COR-L47 (cell line): ENCODE data around the gene C10orf95.

Experiments
- DNase-seq: peaks from one replicate; lab custom pipeline; 2025; lab: John Stamatoyannopoulos, UW

Gene C10orf95

GRCh38 chr10:102434394-102435132 is 16.8 kb downstream of the C10orf95 start:
- DNase-seq: no peak

GRCh38 chr10:102433619-102434046 is 17.7 kb downstream of the C10orf95 start:
- DNase-seq: no peak

- peak; percentile 81 for DNase-seq
Measured at GRCh38 chr10:102432162-102432950, 19.0 kb downstream of the C10orf95 start, which contains the start of gene CUEDC2. Gene CUEDC2 (minus strand): TSS chr10:102432574. CDS start chr10:102425188, 7,386 bp downstream.

- no peak for DNase-seq
Measured at GRCh38 chr10:102431452-102432124, 19.8 kb downstream of the C10orf95 start.

GRCh38 chr10:102429468-102429867 is 21.9 kb downstream of the C10orf95 start:
- DNase-seq: no peak

GRCh38 chr10:102426803-102427287 is 24.5 kb downstream of the C10orf95 start:
- no peak for DNase-seq

GRCh38 chr10:102425444-102425843 is 25.9 kb downstream of the C10orf95 start:
- DNase-seq: no peak

GRCh38 chr10:102424916-102425315 is 26.4 kb downstream of the C10orf95 start:
- no peak for DNase-seq

- DNase-seq: no peak
Measured at GRCh38 chr10:102424145-102424544, 27.2 kb downstream of the C10orf95 start.

GRCh38 chr10:102423372-102423968 is 27.9 kb downstream of the C10orf95 start:
- DNase-seq: no peak

GRCh38 chr10:102422545-102423129 is 28.7 kb downstream of the C10orf95 start:
- no peak for DNase-seq

GRCh38 chr10:102421757-102422512 is 29.4 kb downstream of the C10orf95 start:
- DNase-seq: no peak

GRCh38 chr10:102421507-102421756 is 29.9 kb downstream of the C10orf95 start:
- no peak for DNase-seq

GRCh38 chr10:102420714-102421506 is 30.4 kb downstream of the C10orf95 start, which contains the start of gene FBXL15:
Gene FBXL15 (plus strand): TSS chr10:102420836. CDS start chr10:102421130, 294 bp downstream.
- DNase-seq: peak; percentile 89

GRCh38 chr10:102420181-102420713 is 31.1 kb downstream of the C10orf95 start:
- DNase-seq: no peak

GRCh38 chr10:102419269-102420180 is 31.8 kb downstream of the C10orf95 start:
- DNase-seq: peak; percentile 65

GRCh38 chr10:102418622-102419268 is 32.6 kb downstream of the C10orf95 start, which contains the start of gene PSD:
Gene PSD (minus strand): TSS chr10:102418785. CDS start chr10:102417038, 1,747 bp downstream.
- DNase-seq: peak; percentile 71

GRCh38 chr10:102416695-102417094 is 34.6 kb downstream of the C10orf95 start:
- no peak for DNase-seq
